ENCODE results near the gene OR2A7.
"Not testable (repeated sequence)": the region's sequence is repeated elsewhere in the genome, so short reads cannot be mapped to it uniquely, and the experiment has no call there.

DNA sequence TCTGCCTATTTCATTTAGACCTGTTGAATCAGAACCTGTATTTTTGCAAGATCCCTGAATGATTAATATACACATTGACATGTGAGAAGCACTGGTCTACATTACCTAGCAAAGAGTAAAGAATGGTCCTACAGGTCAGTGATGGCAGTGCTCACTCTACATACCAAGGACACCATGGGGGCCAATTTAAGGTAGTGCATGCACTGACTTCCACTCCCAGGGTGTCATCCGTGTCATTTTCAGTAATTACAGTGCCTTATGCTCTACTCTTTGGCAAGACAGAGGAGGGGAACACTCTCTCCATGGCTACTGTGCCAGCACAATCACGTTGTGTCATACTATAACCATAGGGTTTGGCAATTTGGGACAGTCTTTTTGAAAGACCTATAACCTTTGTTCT, 19.2 kb downstream of the OR2A7 start:
- TF ChIP-seq, protein P1, sequence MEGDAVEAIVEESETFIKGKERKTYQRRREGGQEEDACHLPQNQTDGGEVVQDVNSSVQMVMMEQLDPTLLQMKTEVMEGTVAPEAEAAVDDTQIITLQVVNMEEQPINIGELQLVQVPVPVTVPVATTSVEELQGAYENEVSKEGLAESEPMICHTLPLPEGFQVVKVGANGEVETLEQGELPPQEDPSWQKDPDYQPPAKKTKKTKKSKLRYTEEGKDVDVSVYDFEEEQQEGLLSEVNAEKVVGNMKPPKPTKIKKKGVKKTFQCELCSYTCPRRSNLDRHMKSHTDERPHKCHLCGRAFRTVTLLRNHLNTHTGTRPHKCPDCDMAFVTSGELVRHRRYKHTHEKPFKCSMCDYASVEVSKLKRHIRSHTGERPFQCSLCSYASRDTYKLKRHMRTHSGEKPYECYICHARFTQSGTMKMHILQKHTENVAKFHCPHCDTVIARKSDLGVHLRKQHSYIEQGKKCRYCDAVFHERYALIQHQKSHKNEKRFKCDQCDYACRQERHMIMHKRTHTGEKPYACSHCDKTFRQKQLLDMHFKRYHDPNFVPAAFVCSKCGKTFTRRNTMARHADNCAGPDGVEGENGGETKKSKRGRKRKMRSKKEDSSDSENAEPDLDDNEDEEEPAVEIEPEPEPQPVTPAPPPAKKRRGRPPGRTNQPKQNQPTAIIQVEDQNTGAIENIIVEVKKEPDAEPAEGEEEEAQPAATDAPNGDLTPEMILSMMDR (IDR thresholded peaks at IDR 0.05; ENCODE audit: poor library complexity): not testable (repeated sequence)
- not testable (repeated sequence) for TF ChIP-seq EZH2 (IDR thresholded peaks at IDR 0.05; ENCODE audit: borderline replicate concordance)
